ENCODE results near the gene ABCC11. TPM values are rescaled to one million over a fixed set of nuclear protein-coding genes. Genes with fewer than 3 reads are reported as not detected.

ABCC11 gene
- total RNA-seq, 1 donor from 2014 or later: not detected

DNA sequence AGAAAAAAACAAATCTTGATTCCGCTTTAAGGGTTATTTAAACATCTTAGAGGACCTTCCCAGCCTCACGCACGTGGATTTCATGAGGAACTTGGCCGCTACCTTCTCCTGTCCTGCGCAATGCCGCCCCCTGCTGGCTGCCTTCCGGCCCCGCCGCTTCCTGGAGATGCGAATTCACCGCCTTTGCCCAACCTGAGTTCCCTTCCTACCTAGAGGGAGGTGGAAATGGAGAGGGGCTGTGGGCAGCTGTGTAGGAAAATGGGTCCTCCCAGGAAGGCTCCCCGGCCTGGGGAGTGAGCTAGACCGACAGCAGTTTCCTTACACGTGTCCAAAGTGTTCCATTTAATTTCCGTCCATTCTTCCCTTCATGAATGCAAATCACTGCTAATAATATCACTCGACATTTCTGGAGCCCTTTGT is 90.5 kb downstream of the ABCC11 start:
- Histone ChIP-seq H3K4me3 (no peak overlapping the region), H3K9me3 (no peaks in the 10 kb centered on the region), H3K36me3 (no peaks in the 10 kb centered on the region), H3K27me3 (no peaks in the 10 kb centered on the region), H3K27ac (no peak overlapping the region), H3K4me1 (no peaks in the 10 kb centered on the region)
- intact Hi-C loops (cut with DNase I): loop anchor here (5.0 kb wide), 1 partner anchor 1014 kb away; the partner anchor contains the start of gene NETO2
- no peak for DNase-seq (ENCODE audit: extremely low spot score in 2 of 2)
- TF ChIP-seq POLR2AphosphoS5 (IDR thresholded peaks at IDR 0.05; ENCODE audit: insufficient read depth in 1 of 2, low read depth in 1 of 2): no peak
- TF ChIP-seq, protein P1, sequence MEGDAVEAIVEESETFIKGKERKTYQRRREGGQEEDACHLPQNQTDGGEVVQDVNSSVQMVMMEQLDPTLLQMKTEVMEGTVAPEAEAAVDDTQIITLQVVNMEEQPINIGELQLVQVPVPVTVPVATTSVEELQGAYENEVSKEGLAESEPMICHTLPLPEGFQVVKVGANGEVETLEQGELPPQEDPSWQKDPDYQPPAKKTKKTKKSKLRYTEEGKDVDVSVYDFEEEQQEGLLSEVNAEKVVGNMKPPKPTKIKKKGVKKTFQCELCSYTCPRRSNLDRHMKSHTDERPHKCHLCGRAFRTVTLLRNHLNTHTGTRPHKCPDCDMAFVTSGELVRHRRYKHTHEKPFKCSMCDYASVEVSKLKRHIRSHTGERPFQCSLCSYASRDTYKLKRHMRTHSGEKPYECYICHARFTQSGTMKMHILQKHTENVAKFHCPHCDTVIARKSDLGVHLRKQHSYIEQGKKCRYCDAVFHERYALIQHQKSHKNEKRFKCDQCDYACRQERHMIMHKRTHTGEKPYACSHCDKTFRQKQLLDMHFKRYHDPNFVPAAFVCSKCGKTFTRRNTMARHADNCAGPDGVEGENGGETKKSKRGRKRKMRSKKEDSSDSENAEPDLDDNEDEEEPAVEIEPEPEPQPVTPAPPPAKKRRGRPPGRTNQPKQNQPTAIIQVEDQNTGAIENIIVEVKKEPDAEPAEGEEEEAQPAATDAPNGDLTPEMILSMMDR (IDR thresholded peaks at IDR 0.05): peak; percentile 56 to 92 (median 72)

GRCh38 chr16:48155926-48156789 is 91.2 kb downstream of the ABCC11 start, which contains the start of gene ABCC12:
ABCC12 (minus strand) TSS chr16:48155993; CDS start chr16:48146424, 9,569 bp downstream.
- TF ChIP-seq, protein P1 (IDR thresholded peaks at IDR 0.05): no peak
- TF ChIP-seq POLR2AphosphoS5 (IDR thresholded peaks at IDR 0.05; ENCODE audit: insufficient read depth in 1 of 2, low read depth in 1 of 2) (no peak), POLR2A (IDR thresholded peaks at IDR 0.05) (no peak)
- intact Hi-C loops (cut with DNase I): loop anchor here (5.0 kb wide), 1 partner anchor 1014 kb away; the partner anchor contains the start of gene NETO2
- H3K27me3 ChIP-seq: no peaks in the 10 kb centered on the region
- H3K36me3 ChIP-seq: no peaks in the 10 kb centered on the region
- H3K4me1 ChIP-seq: no peaks in the 10 kb centered on the region
- no peak within 1 kb of the TSS for H3K4me3 ChIP-seq
- H3K9me3 ChIP-seq: no peaks in the 10 kb centered on the region
- no peak for DNase-seq (ENCODE audit: extremely low spot score in 2 of 2)
- no peak within 1 kb of the TSS for H3K27ac ChIP-seq

- Histone ChIP-seq H3K4me1 (no peaks in the 10 kb centered on the region), H3K27me3 (no peaks in the 10 kb centered on the region), H3K9me3 (no peaks in the 10 kb centered on the region), H3K36me3 (no peaks in the 10 kb centered on the region), H3K4me3 (no peak overlapping the region), H3K27ac (no peak overlapping the region)
- no peak for DNase-seq (ENCODE audit: extremely low spot score in 2 of 2)
- intact Hi-C loops (cut with DNase I): no loop called here
- TF ChIP-seq, protein P1 (IDR thresholded peaks at IDR 0.05): no peak
- TF ChIP-seq POLR2AphosphoS5 (IDR thresholded peaks at IDR 0.05; ENCODE audit: insufficient read depth in 1 of 2, low read depth in 1 of 2) (no peak), POLR2A (IDR thresholded peaks at IDR 0.05) (no peak)
Measured at GRCh38 chr16:48153774-48154173, 93.6 kb downstream of the ABCC11 start.

GRCh38 chr16:48152226-48152625 is 95.1 kb downstream of the ABCC11 start:
- TF ChIP-seq POLR2A (IDR thresholded peaks at IDR 0.05) (no peak), POLR2AphosphoS5 (IDR thresholded peaks at IDR 0.05; ENCODE audit: insufficient read depth in 1 of 2, low read depth in 1 of 2) (no peak)
- TF ChIP-seq, protein P1 (IDR thresholded peaks at IDR 0.05): no peak
- no peak for DNase-seq (ENCODE audit: extremely low spot score in 2 of 2)
- Histone ChIP-seq H3K36me3 (no peaks in the 10 kb centered on the region), H3K27ac (no peak overlapping the region), H3K27me3 (no peaks in the 10 kb centered on the region), H3K4me1 (no peaks in the 10 kb centered on the region), H3K4me3 (no peak overlapping the region), H3K9me3 (no peaks in the 10 kb centered on the region)
- intact Hi-C loops (cut with DNase I): no loop called here

DNA sequence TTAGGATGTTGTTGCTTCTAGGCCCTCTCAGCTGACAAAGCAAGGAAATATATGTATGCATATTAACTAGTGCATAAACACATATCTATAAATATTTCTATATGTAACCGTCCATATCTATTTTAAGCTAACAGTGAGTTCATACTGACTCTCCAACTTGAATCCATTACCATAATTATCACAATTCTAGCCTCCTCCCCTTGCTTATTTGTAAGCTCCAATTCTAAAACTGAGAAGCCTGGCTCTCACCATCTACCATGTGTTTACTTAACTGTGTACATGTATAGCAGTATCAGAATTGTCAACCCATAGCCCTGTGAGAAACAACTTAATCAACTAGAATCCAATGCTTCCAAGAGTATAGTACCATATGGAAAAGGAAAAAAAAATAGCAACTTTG is 96.6 kb downstream of the ABCC11 start:
- Histone ChIP-seq H3K27me3 (no peaks in the 10 kb centered on the region), H3K4me3 (no peak overlapping the region), H3K9me3 (no peaks in the 10 kb centered on the region), H3K36me3 (no peaks in the 10 kb centered on the region), H3K27ac (no peak overlapping the region), H3K4me1 (no peaks in the 10 kb centered on the region)
- TF ChIP-seq POLR2AphosphoS5 (IDR thresholded peaks at IDR 0.05; ENCODE audit: insufficient read depth in 1 of 2, low read depth in 1 of 2) (no peak), POLR2A (IDR thresholded peaks at IDR 0.05) (no peak)
- TF ChIP-seq, protein P1 (IDR thresholded peaks at IDR 0.05): no peak
- intact Hi-C loops (cut with DNase I): no loop called here
- DNase-seq (ENCODE audit: extremely low spot score in 2 of 2): no peak

Measured in vagina (tissue), 2 donors.